Transverse colon (tissue), 4 donors: ENCODE measurements around the gene ELFN1. TPM values are rescaled to one million over a fixed set of nuclear protein-coding genes. Genes with fewer than 3 reads are reported as not detected.

Experiments used
- DNase-seq: peaks from one replicate; pipeline ENCODE4 v3.0.0-alpha.2; 2019
- H3K27ac ChIP-seq, 4 donors: fragments of 200-600 bp; sonication (generic); 2 replicates each; pipeline ENCODE4 v1.5.1; 2016 to 2018; ENCODE audit warnings: inconsistent platforms in 4 of 4
- H3K27me3 ChIP-seq: fragments of 200-600 bp; sonication (generic); 2 replicates; pipeline ENCODE4 v1.5.1; 2017; ENCODE audit warnings: inconsistent platforms
- H3K36me3 ChIP-seq, 4 donors: fragments of 200-600 bp; sonication (generic); 2 replicates each; pipeline ENCODE4 v1.5.1; 2017 to 2019; ENCODE audit warnings: inconsistent platforms in 4 of 4
- H3K4me1 ChIP-seq, 4 donors: fragments of 200-600 bp; sonication (generic); 2 replicates each; pipeline ENCODE4 v1.5.1; 2017 to 2020; ENCODE audit warnings: inconsistent platforms in 4 of 4
- H3K4me3 ChIP-seq, 4 donors: fragments of 200-600 bp; sonication (generic); 1 replicate in 1 of 4; 2 replicates in 3 of 4; pipeline versions ENCODE4 v1.5.1 to v1.6.1; 2017 to 2019; ENCODE audit warnings: inconsistent platforms in 4 of 4
- H3K9me3 ChIP-seq, 2 donors: fragments of 200-600 bp; sonication (generic); 2 replicates each; pipeline ENCODE4 v1.5.1; 2017 to 2019; ENCODE audit warnings: inconsistent platforms in 2 of 2
- EP300 ChIP-seq: sonication (generic); formaldehyde crosslinking; IDR thresholded peaks from one replicate; pipeline ENCODE4 v1.6.1; 2017; ENCODE audit warnings: antibody characterized with exemption, low read depth
- POLR2A ChIP-seq: fragments of 450-650 bp; IDR thresholded peaks from one replicate; pipeline ENCODE4 v1.6.1; 2016; ENCODE audit warnings: antibody characterized with exemption, mild to moderate bottlenecking, moderate library complexity
- POLR2AphosphoS5 ChIP-seq, 3 donors: sonication (generic); formaldehyde crosslinking; IDR thresholded peaks; one replicate each; pipeline ENCODE4 v1.6.1; 2016; ENCODE audit warnings: antibody characterized with exemption in 3 of 3
- WGBS, 2 donors: methylation state at CpG; one replicate each; pipeline ENCODE4 v1.1.5; 2018; ENCODE audit warnings: low coverage in 1 of 2; 5-methylcytosine and 5-hydroxymethylcytosine counted together
- in situ Hi-C, 4 donors: fragments of 200-750 bp; cut with MboI; loops; one replicate each; pipeline versions ENCODE4 v1.15.0 to v1.15.1; 2017; ENCODE audit warnings: low sequenced_read_pairs in 3 of 4, low pct_ligation_motif_present in 1 of 4, low pct_unique_long_range_greater_than_20kb in 1 of 4
- intact Hi-C: fragments of 100-400 bp; cut with DNase I; formaldehyde crosslinking; loops from one replicate; pipeline ENCODE4 v1.15.1; 2023; ENCODE audit warnings: low total_unique reads
- total RNA-seq, 4 donors: library from RNA; depleted of rRNA; stranded (reverse); fragments of >200 nt; gene quantifications; one replicate each; pipeline ENCODE4 v1.1.0, GENCODE V29; 2016
- TF ChIP-seq, protein P1 (sequence below), 5 experiments: fragments of 200-600 bp in 3 of 5; fragments of 450-650 bp in 2 of 5; sonication (generic) in 3 of 5; IDR thresholded peaks; 1 replicate in 2 of 5; 2 replicates in 3 of 5; pipeline ENCODE4 v1.5.1; 2016 to 2017; ENCODE audit warnings: antibody characterized with exemption in 5 of 5, inconsistent platforms in 3 of 5, mild to moderate bottlenecking in 2 of 5, moderate library complexity in 1 of 5

Gene ELFN1
- total RNA-seq, 4 donors from 2014 or later, result 0.14 to 0.60 (median 0.32) TPM; not detected in 1

DNA sequence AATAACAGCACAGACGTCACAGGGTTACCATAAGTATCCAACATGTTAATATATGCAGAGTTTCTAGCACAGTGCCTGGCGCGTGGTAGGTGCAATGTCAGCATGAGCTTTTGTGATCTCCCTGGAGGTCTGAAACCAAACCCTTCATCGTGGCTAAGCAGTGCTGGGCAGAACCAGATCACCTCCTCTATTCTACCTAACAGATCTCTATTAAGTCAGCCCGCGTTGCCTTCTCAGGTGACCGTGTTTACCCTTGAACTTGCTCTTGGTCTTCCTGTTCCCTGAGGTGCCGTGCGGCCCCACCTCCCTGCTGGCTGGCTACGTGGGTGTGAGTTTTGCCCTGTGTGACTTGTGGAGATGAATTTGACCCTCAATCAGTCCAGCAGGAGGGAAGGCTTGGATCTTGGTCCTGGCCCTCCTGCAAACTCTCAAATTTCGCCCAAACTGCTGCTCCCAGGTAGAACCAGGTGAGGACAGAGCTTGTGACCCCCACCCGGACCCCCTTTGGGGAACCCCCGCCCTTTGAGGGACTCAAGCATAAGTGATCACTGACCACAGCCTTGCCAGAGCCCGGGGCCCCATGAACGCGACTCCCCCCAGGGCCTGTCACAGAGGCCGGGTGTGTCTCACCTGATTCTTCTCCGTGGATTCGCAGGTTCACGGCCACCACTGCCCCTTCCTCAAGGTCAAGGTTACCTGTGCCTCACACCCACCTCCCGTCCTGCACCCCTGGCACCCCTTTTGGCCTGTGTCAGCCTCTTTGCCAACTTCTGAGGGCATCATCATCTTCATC is 54.2 kb downstream of the ELFN1 start:
- intact Hi-C loops (no loop called here), in situ Hi-C loops (no loop called here)
- TF ChIP-seq EP300 (no peak), POLR2A (no peak), POLR2AphosphoS5 (IDR thresholded peaks at IDR 0.05) (no peak)
- TF ChIP-seq, protein P1, sequence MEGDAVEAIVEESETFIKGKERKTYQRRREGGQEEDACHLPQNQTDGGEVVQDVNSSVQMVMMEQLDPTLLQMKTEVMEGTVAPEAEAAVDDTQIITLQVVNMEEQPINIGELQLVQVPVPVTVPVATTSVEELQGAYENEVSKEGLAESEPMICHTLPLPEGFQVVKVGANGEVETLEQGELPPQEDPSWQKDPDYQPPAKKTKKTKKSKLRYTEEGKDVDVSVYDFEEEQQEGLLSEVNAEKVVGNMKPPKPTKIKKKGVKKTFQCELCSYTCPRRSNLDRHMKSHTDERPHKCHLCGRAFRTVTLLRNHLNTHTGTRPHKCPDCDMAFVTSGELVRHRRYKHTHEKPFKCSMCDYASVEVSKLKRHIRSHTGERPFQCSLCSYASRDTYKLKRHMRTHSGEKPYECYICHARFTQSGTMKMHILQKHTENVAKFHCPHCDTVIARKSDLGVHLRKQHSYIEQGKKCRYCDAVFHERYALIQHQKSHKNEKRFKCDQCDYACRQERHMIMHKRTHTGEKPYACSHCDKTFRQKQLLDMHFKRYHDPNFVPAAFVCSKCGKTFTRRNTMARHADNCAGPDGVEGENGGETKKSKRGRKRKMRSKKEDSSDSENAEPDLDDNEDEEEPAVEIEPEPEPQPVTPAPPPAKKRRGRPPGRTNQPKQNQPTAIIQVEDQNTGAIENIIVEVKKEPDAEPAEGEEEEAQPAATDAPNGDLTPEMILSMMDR (IDR thresholded peaks at IDR 0.05), result no peak
- no peak overlapping the region for H3K4me3 ChIP-seq
- no peak for DNase-seq
- WGBS, 2 donors, result 67 to 83% methylated on average over 1 to 19 of the region's 21 CpGs
- no peaks in the 10 kb centered on the region for H3K36me3 ChIP-seq
- H3K4me1 ChIP-seq, result no peaks in the 10 kb centered on the region
- H3K27me3 ChIP-seq, result peaks cover 25% of the 10 kb centered on the region
- no peak overlapping the region for H3K27ac ChIP-seq
- H3K9me3 ChIP-seq, result peaks cover 0 to 2% of the 10 kb centered on the region in 2 donors

DNA sequence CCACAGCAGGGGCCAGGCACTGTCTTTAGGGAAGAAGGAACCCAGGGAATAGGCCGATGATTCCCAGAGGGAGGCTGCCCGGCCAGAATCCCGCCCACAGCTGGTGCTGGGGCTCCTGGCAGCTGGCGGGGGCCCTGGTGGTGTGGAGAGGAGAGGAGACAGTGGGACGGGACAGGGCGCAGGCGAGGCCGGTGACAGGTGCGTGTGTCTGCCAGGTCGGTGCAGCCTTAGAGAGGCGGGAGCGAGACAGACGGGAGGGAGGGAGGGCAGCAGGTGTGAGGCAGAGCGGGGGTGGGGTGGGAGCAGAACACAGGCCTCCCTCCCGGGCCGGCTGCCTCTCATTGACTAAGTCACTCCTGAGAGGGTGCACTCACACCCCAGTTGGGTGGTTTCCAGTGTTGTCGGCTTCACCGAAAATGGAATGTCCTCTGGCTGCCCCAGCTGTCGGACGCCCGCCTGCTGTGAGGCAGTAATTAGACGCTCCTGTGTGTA is 55.2 kb downstream of the ELFN1 start:
- Histone ChIP-seq H3K4me1 (no peaks in the 10 kb centered on the region), H3K4me3 (no peak overlapping the region), H3K36me3 (no peaks in the 10 kb centered on the region), H3K9me3 (peaks cover 0 to 4% of the 10 kb centered on the region in 2 donors), H3K27me3 (peaks cover 25% of the 10 kb centered on the region), H3K27ac (no peak overlapping the region)
- 18% methylated on average over 21 of the region's 22 CpGs; no CpG with 5 or more reads in 1 of the 2 donors for WGBS, 2 donors
- DNase-seq, result peak; percentile 18
- TF ChIP-seq POLR2AphosphoS5 (IDR thresholded peaks at IDR 0.05) (no peak), POLR2A (no peak), EP300 (no peak)
- TF ChIP-seq, protein P1 (IDR thresholded peaks at IDR 0.05), result no peak
- in situ Hi-C loops, result no loop called here
- intact Hi-C loops, result no loop called here

DNA sequence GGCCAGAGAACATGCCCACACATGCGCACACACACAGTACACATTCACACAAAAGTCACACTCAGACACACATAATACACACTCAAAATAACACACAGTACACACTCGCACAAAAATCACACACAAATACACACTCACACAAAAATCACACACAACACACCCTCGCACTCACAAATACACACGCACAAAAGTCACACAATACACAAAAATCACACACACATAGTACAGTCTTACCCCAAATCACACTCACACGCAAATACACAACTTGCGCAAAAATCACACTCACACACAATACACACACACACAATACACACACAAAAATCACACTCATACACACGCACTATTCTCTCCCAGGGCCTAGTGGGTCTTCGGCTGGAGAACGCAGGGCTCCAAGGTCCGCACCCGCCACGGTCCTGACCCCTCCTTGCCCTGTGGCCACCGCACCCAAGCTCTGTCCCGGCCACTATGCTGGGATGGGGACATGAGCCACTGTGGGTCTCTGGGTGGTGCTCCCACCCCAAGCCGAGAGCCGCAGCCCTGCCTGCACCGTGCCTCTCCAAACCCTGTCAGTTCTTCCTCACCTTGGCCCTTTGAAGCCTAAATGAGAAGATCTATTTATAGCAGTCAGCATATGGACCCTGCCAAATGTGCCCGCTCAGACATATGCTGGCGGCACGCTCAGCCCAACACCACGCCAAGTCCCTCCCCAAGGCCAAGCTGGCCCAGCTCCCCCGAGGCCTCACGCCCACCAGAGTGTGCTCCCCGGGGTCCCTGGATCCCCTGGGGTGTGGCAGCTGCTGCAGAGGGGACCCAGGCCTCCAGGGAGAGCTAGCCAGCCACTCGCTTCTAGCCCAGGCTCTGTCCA is 55.9 kb downstream of the ELFN1 start:
- Histone ChIP-seq H3K4me3 (no peak overlapping the region), H3K4me1 (no peaks in the 10 kb centered on the region), H3K9me3 (peaks cover 0 to 7% of the 10 kb centered on the region in 2 donors), H3K27ac (no peak overlapping the region), H3K27me3 (peaks cover 25% of the 10 kb centered on the region), H3K36me3 (no peaks in the 10 kb centered on the region)
- WGBS, 2 donors, result 59 to 63% methylated on average over 8 to 25 of the region's 25 CpGs
- in situ Hi-C loops (no loop called here), intact Hi-C loops (no loop called here)
- TF ChIP-seq, protein P1 (IDR thresholded peaks at IDR 0.05), result no peak
- TF ChIP-seq POLR2A (no peak), POLR2AphosphoS5 (IDR thresholded peaks at IDR 0.05) (no peak), EP300 (no peak)
- DNase-seq, result no peak

DNA sequence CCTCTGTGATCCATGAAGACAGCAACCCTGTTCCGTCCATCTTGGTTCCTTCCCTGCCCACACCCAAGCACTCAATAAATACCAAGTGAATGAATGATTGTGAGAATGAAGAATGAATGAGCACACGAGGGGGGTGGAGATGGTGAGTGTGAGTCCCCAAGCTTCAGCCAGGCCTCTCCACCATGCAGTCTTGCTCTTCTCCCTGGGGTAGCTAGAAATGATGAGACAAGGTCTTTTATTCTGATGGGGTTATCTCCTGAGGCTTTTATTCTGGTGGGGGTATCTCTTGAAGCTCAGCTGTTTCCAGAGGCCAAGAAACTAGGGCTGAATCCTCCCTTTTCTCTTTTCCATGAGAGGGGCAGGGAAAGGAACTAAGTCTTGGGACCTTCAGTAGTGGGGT is 57.0 kb downstream of the ELFN1 start:
- in situ Hi-C loops (no loop called here), intact Hi-C loops (no loop called here)
- Histone ChIP-seq H3K36me3 (no peaks in the 10 kb centered on the region), H3K9me3 (peaks cover 0 to 7% of the 10 kb centered on the region in 2 donors), H3K4me1 (no peaks in the 10 kb centered on the region), H3K27me3 (peaks cover 25% of the 10 kb centered on the region), H3K4me3 (no peak overlapping the region), H3K27ac (no peak overlapping the region)
- WGBS, 2 donors, result 82% methylated on average over 2 of the region's 2 CpGs
- no peak for DNase-seq
- no peak for TF ChIP-seq EP300
- no peak for TF ChIP-seq POLR2AphosphoS5 (IDR thresholded peaks at IDR 0.05)
- TF ChIP-seq, protein P1 (IDR thresholded peaks at IDR 0.05), result no peak
- no peak for TF ChIP-seq POLR2A
